SK-N-SH (cell line): ENCODE measurements around the gene PKN2. TPM values are rescaled to one million over a fixed set of nuclear protein-coding genes. Genes with fewer than 3 reads are reported as not detected.

ENCODE experiments used
- CTCF ChIA-PET: fragments of 300-600, 350-600 bp; formaldehyde crosslinking; extraction: SDS; loops from one replicate; lab custom pipeline; 2021; lab: Yijun Ruan, JAX
- POLR2A ChIA-PET: fragments of 350-600 bp; sonication (Branson Sonifier 250); formaldehyde crosslinking; extraction: SDS; loops from one replicate; lab custom pipeline; 2020; ENCODE audit warnings: antibody characterized with exemption, inconsistent platforms; lab: Yijun Ruan, JAX
- DNase-seq: peaks from one replicate; pipeline ENCODE4 v3.0.0; 2012
- H2AFZ ChIP-seq: fragments of 200-600 bp; sonication (generic); 2 replicates; pipeline ENCODE4 v1.8.1; 2016; ENCODE audit warnings: antibody characterized with exemption, mild to moderate bottlenecking, low read depth
- H3F3A ChIP-seq: fragments of 200-600 bp; sonication (generic); replicated peaks from 2 replicates; pipeline ENCODE3; 2016; ENCODE audit warnings: antibody characterized with exemption, mild to moderate bottlenecking; ENCODE audit not compliant: insufficient read depth
- H3K27ac ChIP-seq, 2 experiments: fragments of 200-500 bp in 1 of 2; fragments of 200-600 bp in 1 of 2; sonication (Bioruptor generic) in 1 of 2; sonication (generic), shearing (Covaris generic) in 1 of 2; 2 replicates each; pipeline versions ENCODE4 v1.5.1 to v1.6.1; 2014 to 2016; ENCODE audit warnings: low read depth in 2 of 2, inconsistent platforms in 1 of 2, low read length in 1 of 2, mild to moderate bottlenecking in 1 of 2, mixed read lengths in 1 of 2
- H3K27me3 ChIP-seq: fragments of 200-600 bp; sonication (generic), shearing (Covaris generic); 2 replicates; pipeline ENCODE4 v1.6.1; 2016; ENCODE audit warnings: mixed run types; ENCODE audit not compliant: insufficient read depth
- H3K36me3 ChIP-seq, 2 experiments: fragments of 200-500 bp in 1 of 2; fragments of 200-600 bp in 1 of 2; sonication (Bioruptor generic) in 1 of 2; sonication (generic) in 1 of 2; replicated peaks in 1 of 2; 2 replicates each; pipeline versions ENCODE3 to v1.5.1; 2014 to 2016; ENCODE audit warnings: low read length in 1 of 2, mild to moderate bottlenecking in 1 of 2; ENCODE audit not compliant: insufficient read depth in 2 of 2, control insufficient read depth in 1 of 2
- H3K4me1 ChIP-seq, 2 experiments: fragments of 200-500 bp in 1 of 2; fragments of 200-600 bp in 1 of 2; sonication (Bioruptor generic) in 1 of 2; sonication (generic), shearing (Covaris generic) in 1 of 2; 2 replicates each; pipeline versions ENCODE4 v1.5.1 to v1.6.1; 2014 to 2016; ENCODE audit warnings: low read depth in 1 of 2, low read length in 1 of 2, mixed run types in 1 of 2; ENCODE audit not compliant: insufficient read depth in 2 of 2, control insufficient read depth in 1 of 2
- H3K4me2 ChIP-seq: fragments of 200-600 bp; sonication (generic), shearing (Covaris generic); 2 replicates; pipeline ENCODE4 v1.6.1; 2017; ENCODE audit warnings: mixed run types
- H3K4me3 ChIP-seq, 2 experiments: fragments of 200-500 bp in 1 of 2; fragments of 200-600 bp in 1 of 2; sonication (Bioruptor generic) in 1 of 2; sonication (generic), shearing (Covaris generic) in 1 of 2; 2 replicates each; pipeline versions ENCODE4 v1.5.1 to v1.8.1; 2014 to 2016; ENCODE audit warnings: low read depth in 2 of 2, inconsistent platforms in 1 of 2, low read length in 1 of 2, mild to moderate bottlenecking in 1 of 2, mixed read lengths in 1 of 2, moderate library complexity in 1 of 2
- H3K79me2 ChIP-seq: fragments of 200-600 bp; sonication (generic); 2 replicates; pipeline ENCODE4 v1.8.1; 2017; ENCODE audit warnings: mild to moderate bottlenecking; ENCODE audit not compliant: insufficient read depth
- H3K9ac ChIP-seq: fragments of 200-600 bp; sonication (generic); 2 replicates; pipeline ENCODE4 v1.6.1; 2017; ENCODE audit warnings: mixed run types
- H3K9me2 ChIP-seq: fragments of 200-600 bp; sonication (generic); 2 replicates; pipeline ENCODE4 v1.6.1; 2017; ENCODE audit warnings: mixed run types
- H3K9me3 ChIP-seq: fragments of 200-600 bp; sonication (generic); 2 replicates; pipeline ENCODE4 v1.6.1; 2017; ENCODE audit warnings: mixed run types, mild to moderate bottlenecking, moderate library complexity
- H4K20me1 ChIP-seq: fragments of 200-600 bp; sonication (generic); 2 replicates; pipeline ENCODE4 v1.6.1; 2017; ENCODE audit warnings: mild to moderate bottlenecking, mixed run types; ENCODE audit not compliant: insufficient read depth
- EP300 ChIP-seq, 2 experiments: IDR thresholded peaks; 2 replicates each; pipeline versions ENCODE4 v1.4.0 to v1.6.1; 2012; ENCODE audit warnings: borderline replicate concordance in 1 of 2, low read depth in 1 of 2, low read length in 1 of 2
- EZH2phosphoT487 ChIP-seq: fragments of 200-600 bp; sonication (generic); IDR thresholded peaks from 2 replicates; pipeline ENCODE4 v1.6.1; 2017; ENCODE audit warnings: low read depth, mixed run types, mild to moderate bottlenecking, antibody characterized with exemption, moderate library complexity, borderline replicate concordance
- FOSL2 ChIP-seq: IDR thresholded peaks from 2 replicates; pipeline ENCODE4 v1.4.0; 2012; ENCODE audit warnings: low read depth, mild to moderate bottlenecking, moderate library complexity, borderline replicate concordance
- FOXJ3 ChIP-seq: sonication (generic); formaldehyde crosslinking; IDR thresholded peaks from 2 replicates; pipeline ENCODE4 v1.5.1; 2020; ENCODE audit warnings: mild to moderate bottlenecking, missing genetic modification reagents
- GABPA ChIP-seq: IDR thresholded peaks from 2 replicates; pipeline ENCODE4 v1.4.0; 2012; ENCODE audit warnings: low read depth, mild to moderate bottlenecking
- GATA2 ChIP-seq: sonication (generic); formaldehyde crosslinking; IDR thresholded peaks from 2 replicates; pipeline ENCODE4 v1.5.0; 2020; ENCODE audit warnings: mild to moderate bottlenecking, missing genetic modification reagents
- NFIC ChIP-seq: IDR thresholded peaks from 2 replicates; pipeline ENCODE4 v1.4.0; 2012; ENCODE audit warnings: borderline replicate concordance
- NRF1 ChIP-seq: IDR thresholded peaks from 2 replicates; pipeline ENCODE4 v1.6.1; 2012; ENCODE audit warnings: low read depth, mild to moderate bottlenecking, low read length
- POLR2AphosphoS5 ChIP-seq: IDR thresholded peaks from 2 replicates; pipeline ENCODE4 v1.6.1; 2012; ENCODE audit warnings: low read depth, low read length
- RCOR1 ChIP-seq: fragments of 150-350 bp; IDR thresholded peaks from 2 replicates; pipeline ENCODE4 v1.6.1; 2017; ENCODE audit warnings: antibody characterized with exemption, low read length
- SIN3A ChIP-seq: IDR thresholded peaks from 2 replicates; pipeline ENCODE4 v1.6.1; 2012; ENCODE audit warnings: low read depth, mild to moderate bottlenecking, low read length, moderate library complexity, borderline replicate concordance
- SMC3 ChIP-seq: IDR thresholded peaks from 2 replicates; pipeline ENCODE4 v1.6.1; 2012; ENCODE audit warnings: low read depth, low read length, improper control_type of control experiment
- TCF12 ChIP-seq: IDR thresholded peaks from 2 replicates; pipeline ENCODE4 v1.4.0; 2012
- YY1 ChIP-seq: IDR thresholded peaks from 2 replicates; pipeline ENCODE4 v1.4.0; 2012; ENCODE audit warnings: low read depth, mild to moderate bottlenecking
- WGBS: methylation state at CpG from one replicate; pipeline ENCODE4 v1.1.6; 2017; ENCODE audit warnings: low lambda C conversion rate; 5-methylcytosine and 5-hydroxymethylcytosine counted together
- polyA plus RNA-seq, 3 experiments: library from polyadenylated mRNA; depleted of rRNA; stranded (reverse); fragments of >200 nt; gene quantifications; 2 replicates each; pipeline ENCODE4 v1.2.3, GENCODE V29; 2012
- TF ChIP-seq, protein P1 (sequence below): fragments of 150-350 bp; IDR thresholded peaks from 2 replicates; pipeline ENCODE4 v1.6.1; 2016; ENCODE audit warnings: mild to moderate bottlenecking, low read depth, low read length
- TF ChIP-seq, protein P2 (sequence below): IDR thresholded peaks from 2 replicates; pipeline ENCODE4 v1.4.0; 2012; ENCODE audit warnings: low read depth, borderline replicate concordance
- TF ChIP-seq, protein P3 (sequence below): fragments of 150-350 bp; IDR thresholded peaks from 2 replicates; pipeline ENCODE4 v1.6.1; 2017; ENCODE audit warnings: antibody characterized with exemption, low read length, low read depth, borderline replicate concordance
- TF ChIP-seq, protein P4 (sequence below): IDR thresholded peaks from 2 replicates; pipeline ENCODE4 v1.4.0; 2012; ENCODE audit warnings: low read depth, borderline replicate concordance
- TF ChIP-seq, protein P5 (sequence below): IDR thresholded peaks from 2 replicates; pipeline ENCODE4 v1.4.0; 2012; ENCODE audit warnings: low read depth

PKN2 gene
- polyA plus RNA-seq, 1 of the 3 experiments (the other 2 are of a cell fraction): 6.8 TPM

DNA sequence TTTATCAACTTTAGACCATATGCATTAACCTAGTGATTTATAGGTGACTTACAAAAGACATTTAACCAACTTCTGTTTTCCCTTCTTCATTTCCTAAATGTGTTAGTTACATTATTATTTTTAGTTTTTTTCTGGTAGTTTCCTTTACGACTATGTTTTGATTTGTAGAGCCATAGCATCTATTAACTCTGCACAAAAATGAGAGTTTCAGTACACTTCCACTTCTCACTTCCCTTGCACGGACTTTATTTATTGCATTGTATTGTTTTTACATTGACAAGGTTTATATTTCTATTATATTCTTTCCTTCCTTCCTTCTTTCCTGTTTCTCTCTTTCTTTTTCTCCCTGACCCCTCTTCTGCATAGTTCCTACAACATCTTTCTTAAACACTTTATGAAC lies 14.7 kb downstream of the PKN2 start (continued):
- TF ChIP-seq, protein P1, sequence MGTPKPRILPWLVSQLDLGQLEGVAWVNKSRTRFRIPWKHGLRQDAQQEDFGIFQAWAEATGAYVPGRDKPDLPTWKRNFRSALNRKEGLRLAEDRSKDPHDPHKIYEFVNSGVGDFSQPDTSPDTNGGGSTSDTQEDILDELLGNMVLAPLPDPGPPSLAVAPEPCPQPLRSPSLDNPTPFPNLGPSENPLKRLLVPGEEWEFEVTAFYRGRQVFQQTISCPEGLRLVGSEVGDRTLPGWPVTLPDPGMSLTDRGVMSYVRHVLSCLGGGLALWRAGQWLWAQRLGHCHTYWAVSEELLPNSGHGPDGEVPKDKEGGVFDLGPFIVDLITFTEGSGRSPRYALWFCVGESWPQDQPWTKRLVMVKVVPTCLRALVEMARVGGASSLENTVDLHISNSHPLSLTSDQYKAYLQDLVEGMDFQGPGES: no peak
- TF ChIP-seq NRF1: no peak
- no peak for TF ChIP-seq GATA2 (CRISPR knock-in tag)
- no peak for TF ChIP-seq FOSL2
- no peak for TF ChIP-seq EP300 (IDR thresholded peaks at IDR 0.05; ENCODE audit: borderline replicate concordance in 1 of 2, low read depth in 1 of 2, low read length in 1 of 2)
- TF ChIP-seq TCF12: no peak
- no peak for TF ChIP-seq YY1
- TF ChIP-seq SIN3A: no peak
- TF ChIP-seq GABPA: no peak
- TF ChIP-seq, protein P2, sequence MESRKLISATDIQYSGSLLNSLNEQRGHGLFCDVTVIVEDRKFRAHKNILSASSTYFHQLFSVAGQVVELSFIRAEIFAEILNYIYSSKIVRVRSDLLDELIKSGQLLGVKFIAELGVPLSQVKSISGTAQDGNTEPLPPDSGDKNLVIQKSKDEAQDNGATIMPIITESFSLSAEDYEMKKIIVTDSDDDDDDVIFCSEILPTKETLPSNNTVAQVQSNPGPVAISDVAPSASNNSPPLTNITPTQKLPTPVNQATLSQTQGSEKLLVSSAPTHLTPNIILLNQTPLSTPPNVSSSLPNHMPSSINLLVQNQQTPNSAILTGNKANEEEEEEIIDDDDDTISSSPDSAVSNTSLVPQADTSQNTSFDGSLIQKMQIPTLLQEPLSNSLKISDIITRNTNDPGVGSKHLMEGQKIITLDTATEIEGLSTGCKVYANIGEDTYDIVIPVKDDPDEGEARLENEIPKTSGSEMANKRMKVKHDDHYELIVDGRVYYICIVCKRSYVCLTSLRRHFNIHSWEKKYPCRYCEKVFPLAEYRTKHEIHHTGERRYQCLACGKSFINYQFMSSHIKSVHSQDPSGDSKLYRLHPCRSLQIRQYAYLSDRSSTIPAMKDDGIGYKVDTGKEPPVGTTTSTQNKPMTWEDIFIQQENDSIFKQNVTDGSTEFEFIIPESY: no peak

DNA sequence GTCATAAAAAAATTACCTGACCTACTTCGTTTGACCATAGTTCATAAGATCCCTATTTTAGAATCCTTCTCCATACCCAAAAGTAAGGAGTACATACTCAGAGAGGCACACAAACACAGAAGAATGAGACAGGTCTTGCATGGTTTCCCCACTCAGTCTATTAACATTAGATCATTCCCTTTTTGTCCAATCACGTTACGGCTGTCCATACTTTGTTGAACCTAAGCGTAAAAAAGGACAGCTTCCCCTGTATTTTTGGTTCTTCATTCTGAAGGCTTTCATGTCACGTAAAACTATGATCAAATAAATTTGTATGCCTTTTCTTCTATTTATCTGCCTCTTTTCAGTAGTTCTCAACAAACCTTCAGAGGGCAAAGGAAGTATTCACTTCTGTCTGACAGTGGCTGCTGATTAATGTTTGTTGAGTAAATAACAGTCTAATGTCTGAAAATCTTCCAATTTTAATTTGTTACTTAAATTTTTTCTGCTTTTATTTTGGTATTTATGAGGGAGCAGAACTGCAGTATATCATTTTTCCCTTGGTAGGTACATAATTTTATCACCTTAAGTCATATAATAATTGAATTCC lies 16.4 kb downstream of the PKN2 start:
- no peak for DNase-seq
- TF ChIP-seq, protein P3, sequence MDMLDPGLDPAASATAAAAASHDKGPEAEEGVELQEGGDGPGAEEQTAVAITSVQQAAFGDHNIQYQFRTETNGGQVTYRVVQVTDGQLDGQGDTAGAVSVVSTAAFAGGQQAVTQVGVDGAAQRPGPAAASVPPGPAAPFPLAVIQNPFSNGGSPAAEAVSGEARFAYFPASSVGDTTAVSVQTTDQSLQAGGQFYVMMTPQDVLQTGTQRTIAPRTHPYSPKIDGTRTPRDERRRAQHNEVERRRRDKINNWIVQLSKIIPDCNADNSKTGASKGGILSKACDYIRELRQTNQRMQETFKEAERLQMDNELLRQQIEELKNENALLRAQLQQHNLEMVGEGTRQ: no peak
- TF ChIP-seq EZH2phosphoT487 (no peak), YY1 (no peak), NFIC (no peak), FOXJ3 (no peak), SMC3 (no peak), RCOR1 (no peak), TCF12 (no peak), GABPA (no peak), POLR2AphosphoS5 (no peak)
- TF ChIP-seq, protein P4, sequence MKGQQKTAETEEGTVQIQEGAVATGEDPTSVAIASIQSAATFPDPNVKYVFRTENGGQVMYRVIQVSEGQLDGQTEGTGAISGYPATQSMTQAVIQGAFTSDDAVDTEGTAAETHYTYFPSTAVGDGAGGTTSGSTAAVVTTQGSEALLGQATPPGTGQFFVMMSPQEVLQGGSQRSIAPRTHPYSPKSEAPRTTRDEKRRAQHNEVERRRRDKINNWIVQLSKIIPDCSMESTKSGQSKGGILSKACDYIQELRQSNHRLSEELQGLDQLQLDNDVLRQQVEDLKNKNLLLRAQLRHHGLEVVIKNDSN: no peak
- TF ChIP-seq, protein P5, sequence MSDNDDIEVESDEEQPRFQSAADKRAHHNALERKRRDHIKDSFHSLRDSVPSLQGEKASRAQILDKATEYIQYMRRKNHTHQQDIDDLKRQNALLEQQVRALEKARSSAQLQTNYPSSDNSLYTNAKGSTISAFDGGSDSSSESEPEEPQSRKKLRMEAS: no peak
- Histone ChIP-seq H3K27ac (no peak overlapping the region), H4K20me1 (peaks cover 23% of the 10 kb centered on the region), H3K27me3 (no peaks in the 10 kb centered on the region), H3K4me3 (no peak overlapping the region), H3K36me3 (peaks cover 0 to 10% of the 10 kb centered on the region in 2 experiments), H3K4me2 (no peak overlapping the region), H3K79me2 (peaks cover 98% of the 10 kb centered on the region), H3K4me1 (peaks cover 0 to 15% of the 10 kb centered on the region in 2 experiments; a peak in 2 of 4 replicates), H3K9me3 (no peaks in the 10 kb centered on the region), H3K9me2 (no peaks in the 10 kb centered on the region), H3F3A (peaks cover 1% of the 10 kb centered on the region), H2AFZ (no peak overlapping the region), H3K9ac (no peak overlapping the region)
- ChIA-PET CTCF (interaction anchor here (1.1 to 2.3 kb wide), 4 partner anchors 17 to 176 kb away, joined by 3 to 5 read pairs (median 4); partner anchors contain the start of gene PKN2), POLR2A (no interaction called here)
- 96% methylated on average over 5 of the region's 5 CpGs for WGBS
